DOHH2 (cell line): Measurements from ENCODE around the gene SEPTIN5.

ENCODE experiments used
- H3F3A ChIP-seq: fragments of 200-600 bp; sonication (generic), shearing (Covaris generic); 2 replicates; pipeline ENCODE4 v1.6.0; 2016; ENCODE audit warnings: antibody characterized with exemption, mild to moderate bottlenecking; ENCODE audit not compliant: control insufficient read depth, insufficient read depth
- H3K27ac ChIP-seq: fragments of 200-600 bp; sonication (generic); 2 replicates; pipeline ENCODE4 v1.5.1; 2014; ENCODE audit warnings: low read depth, mild to moderate bottlenecking, low read length, moderate library complexity
- H3K27me3 ChIP-seq: fragments of 200-600 bp; sonication (generic); 2 replicates; pipeline ENCODE4 v1.6.1; 2014; ENCODE audit warnings: mild to moderate bottlenecking, low read length, mixed read lengths; ENCODE audit not compliant: control insufficient read depth
- H3K36me3 ChIP-seq: fragments of 200-600 bp; sonication (generic); 2 replicates; pipeline ENCODE4 v1.6.1; 2014; ENCODE audit warnings: mild to moderate bottlenecking, low read length, moderate library complexity, mixed read lengths; ENCODE audit not compliant: control insufficient read depth
- H3K4me1 ChIP-seq: fragments of 200-600 bp; sonication (generic); 2 replicates; pipeline ENCODE4 v1.6.1; 2014; ENCODE audit warnings: mild to moderate bottlenecking, low read length, mixed read lengths; ENCODE audit not compliant: control insufficient read depth
- H3K4me2 ChIP-seq: fragments of 200-600 bp; sonication (generic); 2 replicates; pipeline ENCODE4 v1.6.0; 2014; ENCODE audit warnings: mild to moderate bottlenecking, low read length, moderate library complexity
- H3K4me3 ChIP-seq: fragments of 200-600 bp; sonication (generic); 2 replicates; pipeline ENCODE4 v1.5.1; 2014; ENCODE audit warnings: mild to moderate bottlenecking, low read length, mixed read lengths
- H3K79me2 ChIP-seq: fragments of 200-600 bp; sonication (generic); 2 replicates; pipeline ENCODE4 v1.6.1; 2014; ENCODE audit warnings: mild to moderate bottlenecking, low read length, mixed read lengths; ENCODE audit not compliant: control insufficient read depth
- H3K9me2 ChIP-seq: fragments of 200-600 bp; sonication (generic); replicated peaks from 2 replicates; pipeline ENCODE4 v1.6.1; 2014; ENCODE audit warnings: mild to moderate bottlenecking, low read length, mixed read lengths; ENCODE audit not compliant: control insufficient read depth
- H3K9me3 ChIP-seq: fragments of 200-600 bp; sonication (generic); 2 replicates; pipeline ENCODE4 v1.6.1; 2014; ENCODE audit warnings: antibody characterized with exemption, low read length, mixed read lengths; ENCODE audit not compliant: control insufficient read depth, insufficient read depth
- H4K20me1 ChIP-seq: fragments of 200-600 bp; sonication (generic); 2 replicates; pipeline ENCODE4 v1.6.0; 2014; ENCODE audit warnings: low read depth, mild to moderate bottlenecking, antibody characterized with exemption, low read length, moderate library complexity; ENCODE audit not compliant: control insufficient read depth, insufficient read depth
- EZH2phosphoT487 ChIP-seq: fragments of 200-600 bp; sonication (generic); IDR thresholded peaks from 2 replicates; pipeline ENCODE4 v1.6.1; 2017; ENCODE audit warnings: borderline replicate concordance, mild to moderate bottlenecking, antibody characterized with exemption, low read length, moderate library complexity, mixed read lengths
- TF ChIP-seq, protein P1 (sequence below): fragments of 200-600 bp; sonication (generic); IDR thresholded peaks from one replicate; pipeline ENCODE4 v1.5.1; 2014; ENCODE audit warnings: antibody characterized with exemption, mild to moderate bottlenecking, low read depth, low read length; ENCODE audit not compliant: poor library complexity, severe bottlenecking

SEPTIN5 gene

DNA sequence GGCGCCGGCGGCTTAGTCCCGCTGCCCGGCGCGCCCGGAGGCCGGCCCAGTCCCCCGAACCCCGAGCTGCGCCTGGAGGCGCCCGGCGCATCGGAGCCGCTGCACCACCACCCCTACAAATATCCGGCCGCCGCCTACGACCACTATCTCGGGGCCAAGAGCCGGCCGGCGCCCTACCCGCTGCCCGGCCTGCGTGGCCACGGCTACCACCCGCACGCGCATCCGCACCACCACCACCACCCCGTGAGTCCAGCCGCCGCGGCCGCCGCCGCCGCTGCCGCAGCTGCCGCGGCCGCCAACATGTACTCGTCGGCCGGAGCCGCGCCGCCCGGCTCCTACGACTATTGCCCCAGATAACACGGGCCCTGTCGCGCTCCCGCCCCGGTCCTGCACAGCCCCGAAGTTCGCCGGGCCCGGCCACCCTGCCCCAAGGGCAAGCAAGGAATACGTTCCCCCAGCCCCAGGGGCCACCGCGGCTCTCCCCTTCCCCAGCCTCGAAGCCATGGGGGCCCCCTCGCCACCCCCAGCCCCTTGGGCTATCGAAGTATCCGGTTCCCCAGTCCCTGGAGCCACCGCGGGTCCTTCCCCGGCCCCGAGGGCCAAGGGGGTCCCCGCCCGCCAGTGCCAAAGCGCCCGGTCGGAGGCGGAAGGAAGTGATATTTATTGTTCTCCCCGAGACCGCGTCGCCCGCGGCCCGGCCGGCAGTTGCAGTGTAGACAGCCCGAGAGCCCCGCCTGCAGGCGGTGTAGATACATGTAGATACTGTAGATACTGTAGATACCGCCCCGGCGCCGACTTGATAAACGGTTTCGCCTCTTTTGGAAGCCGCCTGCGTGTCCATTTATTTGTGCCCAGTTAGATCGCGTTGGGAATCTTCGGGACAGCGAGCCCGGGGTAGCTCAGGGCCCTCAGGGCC lies 52.5 kb downstream of the SEPTIN5 start:
- peak overlapping the region; percentile 14; the same call in 1 of the 2 replicates for H3K4me2 ChIP-seq
- H3K9me2 ChIP-seq: no peaks in the 10 kb centered on the region
- H3K79me2 ChIP-seq: no peaks in the 10 kb centered on the region
- TF ChIP-seq EZH2phosphoT487: peak; percentile 73; the same call in 1 of the 2 replicates
- TF ChIP-seq, protein P1, sequence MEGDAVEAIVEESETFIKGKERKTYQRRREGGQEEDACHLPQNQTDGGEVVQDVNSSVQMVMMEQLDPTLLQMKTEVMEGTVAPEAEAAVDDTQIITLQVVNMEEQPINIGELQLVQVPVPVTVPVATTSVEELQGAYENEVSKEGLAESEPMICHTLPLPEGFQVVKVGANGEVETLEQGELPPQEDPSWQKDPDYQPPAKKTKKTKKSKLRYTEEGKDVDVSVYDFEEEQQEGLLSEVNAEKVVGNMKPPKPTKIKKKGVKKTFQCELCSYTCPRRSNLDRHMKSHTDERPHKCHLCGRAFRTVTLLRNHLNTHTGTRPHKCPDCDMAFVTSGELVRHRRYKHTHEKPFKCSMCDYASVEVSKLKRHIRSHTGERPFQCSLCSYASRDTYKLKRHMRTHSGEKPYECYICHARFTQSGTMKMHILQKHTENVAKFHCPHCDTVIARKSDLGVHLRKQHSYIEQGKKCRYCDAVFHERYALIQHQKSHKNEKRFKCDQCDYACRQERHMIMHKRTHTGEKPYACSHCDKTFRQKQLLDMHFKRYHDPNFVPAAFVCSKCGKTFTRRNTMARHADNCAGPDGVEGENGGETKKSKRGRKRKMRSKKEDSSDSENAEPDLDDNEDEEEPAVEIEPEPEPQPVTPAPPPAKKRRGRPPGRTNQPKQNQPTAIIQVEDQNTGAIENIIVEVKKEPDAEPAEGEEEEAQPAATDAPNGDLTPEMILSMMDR: peak; percentile 49
- peaks cover 82% of the 10 kb centered on the region for H3K27me3 ChIP-seq
- no peak overlapping the region for H3K27ac ChIP-seq
- no peaks in the 10 kb centered on the region for H3K36me3 ChIP-seq
- H3F3A ChIP-seq: 0 out of 2 replicates have a peak, but pooled peaks cover 6% of the 10 kb centered on the region
- H3K4me1 ChIP-seq: peaks cover 8% of the 10 kb centered on the region
- H4K20me1 ChIP-seq: no peaks in the 10 kb centered on the region
- no peaks in the 10 kb centered on the region for H3K9me3 ChIP-seq
- no peak overlapping the region for H3K4me3 ChIP-seq

DNA sequence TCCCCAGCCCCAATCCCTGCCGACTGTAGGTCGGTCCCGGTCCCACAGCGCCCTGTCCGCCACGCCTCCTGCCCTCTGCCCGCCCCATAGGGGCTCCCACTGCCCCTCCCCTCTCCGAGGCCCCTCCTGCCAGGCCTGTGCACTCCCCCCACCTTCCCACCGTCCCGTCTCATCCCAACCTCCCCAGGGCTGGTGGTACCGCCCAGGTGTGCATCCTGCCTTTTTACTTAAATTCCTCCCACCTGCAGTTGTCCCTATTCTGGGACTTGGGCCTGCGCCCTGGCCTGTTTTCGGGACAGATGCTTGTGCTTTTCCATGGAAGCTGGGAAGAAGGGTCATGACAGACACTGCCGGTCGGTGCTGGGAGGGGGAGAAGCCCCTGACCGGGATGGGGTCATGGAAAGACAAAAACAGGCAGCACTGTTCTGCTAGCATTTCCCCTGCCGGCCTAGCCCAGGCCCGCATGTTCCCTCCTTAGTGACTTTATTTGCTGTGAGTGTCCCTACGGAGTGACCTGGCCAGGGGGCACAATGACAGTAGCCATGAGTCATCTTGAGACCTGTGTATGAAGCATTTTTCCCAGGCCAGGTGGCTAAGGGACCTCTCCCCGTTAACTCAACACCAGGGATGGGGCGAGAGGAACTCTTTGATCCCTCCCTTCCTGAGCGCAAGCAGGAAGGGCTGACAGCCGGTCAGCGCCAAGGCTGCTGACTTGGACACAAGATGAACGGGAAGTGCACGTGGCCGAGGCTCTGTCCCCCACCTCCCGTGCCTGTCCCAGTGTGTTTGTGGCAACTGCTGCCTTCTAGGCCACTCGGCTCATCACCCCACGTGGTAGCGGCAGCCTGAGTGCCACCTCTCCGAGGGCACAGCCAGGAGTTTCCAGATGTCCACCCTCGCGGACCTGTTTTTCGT lies 53.4 kb downstream of the SEPTIN5 start:
- Histone ChIP-seq H3K27ac (no peak overlapping the region), H3F3A (0 out of 2 replicates have a peak, but pooled peaks cover 6% of the 10 kb centered on the region), H3K4me3 (no peak overlapping the region), H3K4me1 (peaks cover 17% of the 10 kb centered on the region), H4K20me1 (no peaks in the 10 kb centered on the region), H3K9me2 (no peaks in the 10 kb centered on the region), H3K79me2 (no peaks in the 10 kb centered on the region), H3K27me3 (peaks cover 82% of the 10 kb centered on the region), H3K36me3 (no peaks in the 10 kb centered on the region), H3K9me3 (no peaks in the 10 kb centered on the region), H3K4me2 (peak overlapping the region; percentile 14; the same call in 1 of the 2 replicates)
- TF ChIP-seq, protein P1: no peak
- no peak for TF ChIP-seq EZH2phosphoT487

DNA sequence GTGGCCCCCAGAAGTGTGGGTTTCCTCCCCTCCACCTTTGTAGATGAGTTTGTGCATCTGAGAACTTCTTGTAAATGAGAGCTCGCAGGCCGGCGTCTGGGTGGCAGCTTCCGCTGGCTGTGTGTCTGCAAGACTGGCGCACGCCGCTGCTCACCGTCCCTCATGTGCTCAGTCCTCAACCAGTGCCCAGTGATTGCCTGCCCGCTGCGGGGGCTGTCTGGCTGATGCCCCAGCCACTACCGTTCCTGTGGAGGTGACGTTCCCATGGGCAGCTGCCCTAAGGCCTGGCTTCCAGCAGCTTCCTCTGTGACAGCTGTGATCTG lies 55.1 kb downstream of the SEPTIN5 start:
- H3K4me3 ChIP-seq: no peak overlapping the region
- no peak overlapping the region for H3K27ac ChIP-seq
- H3K9me3 ChIP-seq: no peaks in the 10 kb centered on the region
- H3K9me2 ChIP-seq: no peaks in the 10 kb centered on the region
- 0 out of 2 replicates have a peak, but pooled peaks cover 6% of the 10 kb centered on the region for H3F3A ChIP-seq
- H4K20me1 ChIP-seq: peaks cover 8% of the 10 kb centered on the region; the same call in 1 of the 2 replicates
- H3K4me2 ChIP-seq: no peak overlapping the region
- TF ChIP-seq EZH2phosphoT487: no peak
- TF ChIP-seq, protein P1: no peak
- H3K27me3 ChIP-seq: peaks cover 80% of the 10 kb centered on the region
- peaks cover 34% of the 10 kb centered on the region for H3K4me1 ChIP-seq
- no peaks in the 10 kb centered on the region for H3K79me2 ChIP-seq
- H3K36me3 ChIP-seq: no peaks in the 10 kb centered on the region
